SK-N-DZ (cell line): ENCODE measurements around the gene PRKACG.
"Not testable (repeated sequence)": the region's sequence is repeated elsewhere in the genome, so short reads cannot be mapped to it uniquely, and the experiment has no call there.

Experiments used
- DNase-seq: peaks from one replicate; pipeline ENCODE4 v3.0.0-alpha.2; 2015; ENCODE audit warnings: low spot score

PRKACG gene

GRCh38 chr9:69027355-69028097 lies 13.6 kb upstream of the PRKACG start:
- DNase-seq, result peak; percentile 47

- DNase-seq, result no peak
Measured at GRCh38 chr9:69023650-69024049, 9.7 kb upstream of the PRKACG start.

GRCh38 chr9:69020301-69021145 lies 6.6 kb upstream of the PRKACG start:
- no peak for DNase-seq

- DNase-seq, result no peak
Measured at GRCh38 chr9:69019808-69020207, 5.9 kb upstream of the PRKACG start.

- DNase-seq, result no peak
Measured at GRCh38 chr9:69018737-69019136, 4.8 kb upstream of the PRKACG start.

GRCh38 chr9:69016191-69017096 lies 2.5 kb upstream of the PRKACG start:
- no peak for DNase-seq

GRCh38 chr9:69013382-69013727 lies 558 bp downstream of the PRKACG start:
- no peak for DNase-seq

- DNase-seq, result no peak
Measured at GRCh38 chr9:69012696-69013381, 1.1 kb downstream of the PRKACG start.

- no peak for DNase-seq
Measured at GRCh38 chr9:69009708-69010107, 4.2 kb downstream of the PRKACG start.

- DNase-seq, result no peak
Measured at GRCh38 chr9:69004836-69005235, 9.1 kb downstream of the PRKACG start.

- DNase-seq, result no peak
Measured at GRCh38 chr9:69003051-69003450, 10.9 kb downstream of the PRKACG start.

- no peak for DNase-seq
Measured at GRCh38 chr9:69001921-69002320, 12.0 kb downstream of the PRKACG start.

- peak; percentile 59 for DNase-seq
Measured at GRCh38 chr9:68999393-69000105, 14.4 kb downstream of the PRKACG start.

- DNase-seq, result no peak
Measured at GRCh38 chr9:68998812-68999211, 15.1 kb downstream of the PRKACG start.

- no peak for DNase-seq
Measured at GRCh38 chr9:68998385-68998784, 15.5 kb downstream of the PRKACG start.

- DNase-seq, result no peak
Measured at GRCh38 chr9:68997666-68998065, 16.2 kb downstream of the PRKACG start.

- no peak for DNase-seq
Measured at GRCh38 chr9:68996462-68996861, 17.5 kb downstream of the PRKACG start.

- DNase-seq, result no peak
Measured at GRCh38 chr9:68995776-68996175, 18.1 kb downstream of the PRKACG start.

GRCh38 chr9:68991457-68991856 lies 22.5 kb downstream of the PRKACG start:
- no peak for DNase-seq

- DNase-seq, result not testable (repeated sequence)
Measured at GRCh38 chr9:68986949-68987348, 27.0 kb downstream of the PRKACG start.
